VCaP (cell line): ENCODE data around the gene IFI27.

Experiments
- H3K27ac ChIP-seq: fragments of 450-650 bp; 2 replicates; pipeline ENCODE4 v1.5.1; 2017
- CTCF ChIP-seq: fragments of 450-650 bp; conservative IDR thresholded peaks from 2 replicates; pipeline ENCODE4 v1.5.1; 2017; ENCODE audit warnings: mild to moderate bottlenecking, moderate library complexity

IFI27 gene

GRCh38 chr14:94158239-94158883 is 47.8 kb downstream of the IFI27 start:
- TF ChIP-seq CTCF: no peak
- H3K27ac ChIP-seq: peak overlapping the region; percentile 33; the same call in 1 of the 2 replicates

GRCh38 chr14:94161058-94161457 is 50.5 kb downstream of the IFI27 start:
- peak overlapping the region; percentile 57 for H3K27ac ChIP-seq
- no peak for TF ChIP-seq CTCF

- peak overlapping the region; percentile 57 for H3K27ac ChIP-seq
- no peak for TF ChIP-seq CTCF
Observed at GRCh38 chr14:94161981-94162380, 51.4 kb downstream of the IFI27 start.

GRCh38 chr14:94162466-94162865 is 51.9 kb downstream of the IFI27 start:
- TF ChIP-seq CTCF: no peak
- peak overlapping the region; percentile 57 for H3K27ac ChIP-seq

- H3K27ac ChIP-seq: no peak overlapping the region
- TF ChIP-seq CTCF: no peak
Observed at GRCh38 chr14:94163796-94164195, 53.3 kb downstream of the IFI27 start.

- TF ChIP-seq CTCF: no peak
- H3K27ac ChIP-seq: no peak overlapping the region
Observed at GRCh38 chr14:94164685-94165431, 54.3 kb downstream of the IFI27 start.

GRCh38 chr14:94165744-94166143 is 55.2 kb downstream of the IFI27 start:
- no peak overlapping the region for H3K27ac ChIP-seq
- TF ChIP-seq CTCF: no peak
